Measurements from ENCODE around the gene TTC9C. TPM values are rescaled to one million over a fixed set of nuclear protein-coding genes. Genes with fewer than 3 reads are reported as not detected.

TTC9C gene
- total and polyA plus RNA-seq, 2 of the 13 experiments (the other 11 are each of a cell fraction or from before 2014, with no cell fraction given) = 28.0 to 36.4 TPM

DNA sequence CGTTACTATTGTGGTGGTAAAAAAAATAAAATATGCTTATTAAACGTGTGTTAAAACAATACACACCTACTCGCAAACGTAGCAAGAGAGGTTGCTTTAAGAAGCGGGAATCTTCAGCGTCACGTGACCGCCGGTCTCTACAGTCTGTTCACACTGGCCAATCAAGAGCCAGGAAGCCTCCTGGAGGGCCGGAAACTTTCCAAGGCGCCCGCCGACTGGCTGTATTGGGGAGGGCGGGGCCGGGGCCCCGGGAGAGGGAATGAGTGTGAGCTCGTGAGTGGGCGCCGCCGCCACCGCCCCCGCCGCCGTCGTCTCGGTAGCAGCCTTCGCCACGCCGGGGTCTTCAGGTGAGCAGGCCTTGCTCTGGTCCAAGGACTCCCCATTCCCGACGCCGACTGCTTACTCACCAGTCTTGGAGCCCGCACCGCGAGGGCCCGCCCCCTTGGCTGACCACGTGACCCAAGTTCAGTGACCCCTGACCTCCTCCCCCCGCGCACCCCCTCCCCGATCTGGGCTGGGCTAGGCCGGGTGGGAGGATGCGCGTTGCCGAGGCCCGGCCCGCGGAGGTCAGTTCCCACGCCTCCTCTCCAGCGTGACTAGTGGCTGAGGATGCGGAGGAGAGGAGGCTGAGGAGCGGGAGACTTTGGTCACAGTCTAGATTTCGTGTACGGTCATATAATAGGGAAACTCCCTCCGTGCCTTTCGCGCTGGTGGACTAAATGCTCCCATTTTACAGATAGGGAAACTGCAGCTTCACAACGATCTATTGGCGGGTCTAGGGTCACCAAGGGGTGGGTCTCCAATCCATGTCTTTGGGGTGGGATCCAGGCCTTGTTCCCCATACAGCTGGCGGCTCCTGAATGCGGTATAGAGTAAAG, 43.1 kb downstream of the TTC9C start, which contains the start of gene TAF6L (continued):
- TF ChIP-seq SP2 (CRISPR knock-in tag; IDR thresholded peaks at IDR 0.05) = peak; percentile 69
- no peak for TF ChIP-seq ZBTB38 (CRISPR knock-in tag; IDR thresholded peaks at IDR 0.05)
- TF ChIP-seq NFYC (CRISPR knock-in tag; IDR thresholded peaks at IDR 0.05) = peak; percentile 86
- no peak for TF ChIP-seq ATM (IDR thresholded peaks at IDR 0.05; ENCODE audit: borderline replicate concordance)
- TF ChIP-seq, protein P1, sequence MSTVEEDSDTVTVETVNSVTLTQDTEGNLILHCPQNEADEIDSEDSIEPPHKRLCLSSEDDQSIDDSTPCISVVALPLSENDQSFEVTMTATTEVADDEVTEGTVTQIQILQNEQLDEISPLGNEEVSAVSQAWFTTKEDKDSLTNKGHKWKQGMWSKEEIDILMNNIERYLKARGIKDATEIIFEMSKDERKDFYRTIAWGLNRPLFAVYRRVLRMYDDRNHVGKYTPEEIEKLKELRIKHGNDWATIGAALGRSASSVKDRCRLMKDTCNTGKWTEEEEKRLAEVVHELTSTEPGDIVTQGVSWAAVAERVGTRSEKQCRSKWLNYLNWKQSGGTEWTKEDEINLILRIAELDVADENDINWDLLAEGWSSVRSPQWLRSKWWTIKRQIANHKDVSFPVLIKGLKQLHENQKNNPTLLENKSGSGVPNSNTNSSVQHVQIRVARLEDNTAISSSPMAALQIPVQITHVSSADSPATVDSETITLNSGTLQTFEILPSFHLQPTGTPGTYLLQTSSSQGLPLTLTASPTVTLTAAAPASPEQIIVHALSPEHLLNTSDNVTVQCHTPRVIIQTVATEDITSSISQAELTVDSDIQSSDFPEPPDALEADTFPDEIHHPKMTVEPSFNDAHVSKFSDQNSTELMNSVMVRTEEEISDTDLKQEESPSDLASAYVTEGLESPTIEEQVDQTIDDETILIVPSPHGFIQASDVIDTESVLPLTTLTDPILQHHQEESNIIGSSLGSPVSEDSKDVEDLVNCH (CRISPR knock-in tag; IDR thresholded peaks at IDR 0.05) = no peak
- peak; percentile 80 for TF ChIP-seq ZNF772 (CRISPR knock-in tag; IDR thresholded peaks at IDR 0.05)
- TF ChIP-seq SATB2 (CRISPR knock-in tag; IDR thresholded peaks at IDR 0.05) = no peak
- peak; percentile 90 for TF ChIP-seq SRSF1 (optimal IDR thresholded peaks at IDR 0.05; ENCODE audit: low read depth, low read length)
- TF ChIP-seq ZNF569 (CRISPR knock-in tag; IDR thresholded peaks at IDR 0.05; ENCODE audit: borderline replicate concordance) = no peak
- no peak for TF ChIP-seq ZNF34 (CRISPR knock-in tag; IDR thresholded peaks at IDR 0.05; ENCODE audit: borderline replicate concordance)
- TF ChIP-seq, protein P2, sequence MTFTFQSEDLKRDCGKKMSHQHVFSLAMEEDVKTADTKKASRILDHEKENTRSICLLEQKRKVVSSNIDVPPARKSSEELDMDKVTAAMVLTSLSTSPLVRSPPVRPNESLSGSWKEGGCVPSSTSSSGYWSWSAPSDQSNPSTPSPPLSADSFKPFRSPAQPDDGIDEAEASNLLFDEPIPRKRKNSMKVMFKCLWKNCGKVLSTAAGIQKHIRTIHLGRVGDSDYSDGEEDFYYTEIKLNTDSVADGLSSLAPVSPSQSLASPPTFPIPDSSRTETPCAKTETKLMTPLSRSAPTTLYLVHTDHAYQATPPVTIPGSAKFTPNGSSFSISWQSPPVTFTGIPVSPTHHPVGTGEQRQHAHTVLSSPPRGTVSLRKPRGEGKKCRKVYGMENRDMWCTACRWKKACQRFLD (CRISPR knock-in tag; IDR thresholded peaks at IDR 0.05; ENCODE audit: borderline replicate concordance) = no peak; the same call in 1 of the 2 replicates
- no peak for TF ChIP-seq ZNF644 (CRISPR knock-in tag; IDR thresholded peaks at IDR 0.05; ENCODE audit: low read depth)
- TF ChIP-seq, protein P3, sequence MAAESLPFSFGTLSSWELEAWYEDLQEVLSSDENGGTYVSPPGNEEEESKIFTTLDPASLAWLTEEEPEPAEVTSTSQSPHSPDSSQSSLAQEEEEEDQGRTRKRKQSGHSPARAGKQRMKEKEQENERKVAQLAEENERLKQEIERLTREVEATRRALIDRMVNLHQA (CRISPR knock-in tag; IDR thresholded peaks at IDR 0.05) = no peak
- TF ChIP-seq JARID2 (CRISPR knock-in tag; IDR thresholded peaks at IDR 0.05; ENCODE audit: insufficient replicate concordance) = no peak
- TF ChIP-seq ZNF121 (CRISPR knock-in tag; IDR thresholded peaks at IDR 0.05) = no peak
- TF ChIP-seq, protein P4, sequence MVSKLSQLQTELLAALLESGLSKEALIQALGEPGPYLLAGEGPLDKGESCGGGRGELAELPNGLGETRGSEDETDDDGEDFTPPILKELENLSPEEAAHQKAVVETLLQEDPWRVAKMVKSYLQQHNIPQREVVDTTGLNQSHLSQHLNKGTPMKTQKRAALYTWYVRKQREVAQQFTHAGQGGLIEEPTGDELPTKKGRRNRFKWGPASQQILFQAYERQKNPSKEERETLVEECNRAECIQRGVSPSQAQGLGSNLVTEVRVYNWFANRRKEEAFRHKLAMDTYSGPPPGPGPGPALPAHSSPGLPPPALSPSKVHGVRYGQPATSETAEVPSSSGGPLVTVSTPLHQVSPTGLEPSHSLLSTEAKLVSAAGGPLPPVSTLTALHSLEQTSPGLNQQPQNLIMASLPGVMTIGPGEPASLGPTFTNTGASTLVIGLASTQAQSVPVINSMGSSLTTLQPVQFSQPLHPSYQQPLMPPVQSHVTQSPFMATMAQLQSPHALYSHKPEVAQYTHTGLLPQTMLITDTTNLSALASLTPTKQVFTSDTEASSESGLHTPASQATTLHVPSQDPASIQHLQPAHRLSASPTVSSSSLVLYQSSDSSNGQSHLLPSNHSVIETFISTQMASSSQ (IDR thresholded peaks at IDR 0.05; ENCODE audit: low read depth) = no peak
- TF ChIP-seq, protein P4 (CRISPR knock-in tag; IDR thresholded peaks at IDR 0.05; ENCODE audit: borderline replicate concordance) = no peak
- no peak for TF ChIP-seq ZNF570 (CRISPR knock-in tag; IDR thresholded peaks at IDR 0.05; ENCODE audit: borderline replicate concordance)
